H1 (cell line): ENCODE measurements around the gene ARHGAP15. TPM values are rescaled to one million over a fixed set of nuclear protein-coding genes. Genes with fewer than 3 reads are reported as not detected.

ENCODE experiments used
- CTCF ChIA-PET: fragments of 300-600 bp; sonication (Branson Sonifier 250); formaldehyde crosslinking; loops from one replicate; lab custom pipeline; 2021; ENCODE audit not compliant: partially characterized antibody; lab: Charles Lee
- POLR2A ChIA-PET: fragments of 300-600 bp; sonication (Branson Sonifier 250); formaldehyde crosslinking; loops from one replicate; lab custom pipeline; 2021; ENCODE audit warnings: inconsistent platforms; ENCODE audit not compliant: partially characterized antibody; lab: Charles Lee
- DNase-seq, 2 experiments: peaks; one replicate each; pipeline versions ENCODE4 v3.0.0 to v3.0.0-alpha.2; 2010 to 2022; ENCODE audit warnings: low spot score in 2 of 2, low read depth in 1 of 2, mixed read lengths in 1 of 2
- FAIRE-seq: peaks from 2 replicates; lab custom pipeline; 2011; peaks lifted over from hg19 to GRCh38; lab: Jason Lieb, UNC
- H2AFZ ChIP-seq: 2 replicates; pipeline ENCODE4 v1.8.1; 2012; ENCODE audit warnings: low read length, inconsistent platforms
- H2AK5ac ChIP-seq: 2 replicates; pipeline ENCODE4 v1.6.1; 2013; ENCODE audit warnings: low read depth, low read length
- H2BK120ac ChIP-seq: replicated peaks from 2 replicates; pipeline ENCODE3; 2013; ENCODE audit warnings: low read depth, low read length, inconsistent platforms
- H2BK12ac ChIP-seq: 2 replicates; pipeline ENCODE4 v1.6.1; 2013; ENCODE audit warnings: low read depth, low read length
- H2BK15ac ChIP-seq: 2 replicates; pipeline ENCODE4 v1.6.1; 2013; ENCODE audit warnings: low read length
- H2BK20ac ChIP-seq: 2 replicates; pipeline ENCODE4 v1.6.1; 2013; ENCODE audit warnings: low read length
- H2BK5ac ChIP-seq: 2 replicates; pipeline ENCODE4 v1.6.1; 2013; ENCODE audit warnings: low read depth, low read length
- H3K14ac ChIP-seq: 2 replicates; pipeline ENCODE4 v1.6.1; 2013; ENCODE audit warnings: inconsistent platforms; ENCODE audit not compliant: insufficient read length
- H3K18ac ChIP-seq: 2 replicates; pipeline ENCODE4 v1.6.1; 2013; ENCODE audit warnings: low read length; ENCODE audit errors: extremely low read depth
- H3K23ac ChIP-seq: 2 replicates; pipeline ENCODE4 v1.6.1; 2013; ENCODE audit warnings: inconsistent platforms; ENCODE audit not compliant: insufficient read length
- H3K23me2 ChIP-seq: 2 replicates; pipeline ENCODE4 v1.6.1; 2013; ENCODE audit warnings: low read depth, low read length
- H3K27ac ChIP-seq: 2 replicates; pipeline ENCODE4 v1.6.1; 2011; ENCODE audit warnings: low read depth, low read length, inconsistent platforms
- H3K27me3 ChIP-seq, 4 experiments: replicated peaks in 1 of 4; 1 replicate in 1 of 4; 2 replicates in 3 of 4; pipeline versions ENCODE4 v1.6.1 to v1.8.1; 2011 to 2013; ENCODE audit warnings: low read length in 3 of 4, mild to moderate bottlenecking in 3 of 4, inconsistent platforms in 2 of 4, mixed read lengths in 2 of 4, moderate library complexity in 1 of 4; ENCODE audit not compliant: control insufficient read depth in 3 of 4, insufficient read depth in 3 of 4; ENCODE audit errors: extremely low read depth in 1 of 4
- H3K36me3 ChIP-seq, 4 experiments: 2 replicates each; pipeline versions ENCODE4 v1.6.1 to v1.8.1; 2011 to 2013; ENCODE audit warnings: mild to moderate bottlenecking in 4 of 4, low read length in 3 of 4, moderate library complexity in 2 of 4, control low read depth in 1 of 4, inconsistent platforms in 1 of 4; ENCODE audit not compliant: insufficient read depth in 4 of 4, control insufficient read depth in 2 of 4
- H3K4ac ChIP-seq: replicated peaks from 2 replicates; pipeline ENCODE3; 2013; ENCODE audit warnings: low read length, low read depth, mixed read lengths, inconsistent platforms; ENCODE audit not compliant: insufficient read length
- H3K4me1 ChIP-seq, 4 experiments: replicated peaks in 1 of 4; 1 replicate in 1 of 4; 2 replicates in 3 of 4; pipeline versions ENCODE4 v1.6.1 to v1.8.1; 2011 to 2013; ENCODE audit warnings: low read length in 3 of 4, inconsistent platforms in 2 of 4, mixed read lengths in 1 of 4; ENCODE audit not compliant: insufficient read depth in 4 of 4, control insufficient read depth in 3 of 4
- H3K4me2 ChIP-seq, 2 experiments: 2 replicates each; pipeline versions ENCODE4 v1.6.1 to v1.8.1; 2011 to 2013; ENCODE audit warnings: low read depth in 2 of 2, low read length in 2 of 2, control low read depth in 1 of 2, inconsistent platforms in 1 of 2, mild to moderate bottlenecking in 1 of 2; ENCODE audit not compliant: insufficient read depth in 1 of 2
- H3K4me3 ChIP-seq, 4 experiments: fragments of 200-600, 300-600 bp in 1 of 4; sonication (generic), shearing (Covaris generic), sonication (Bioruptor Twin) in 1 of 4; 2 replicates each; pipeline versions ENCODE4 v1.5.1 to v1.8.1; 2011 to 2016; ENCODE audit warnings: low read length in 4 of 4, low read depth in 3 of 4, control low read depth in 2 of 4, inconsistent platforms in 2 of 4, mild to moderate bottlenecking in 2 of 4, mixed read lengths in 1 of 4, moderate library complexity in 1 of 4; ENCODE audit not compliant: insufficient read depth in 2 of 4; ENCODE audit errors: extremely low read depth in 1 of 4
- H3K56ac ChIP-seq: replicated peaks from 2 replicates; pipeline ENCODE3; 2013; ENCODE audit warnings: low read depth, mild to moderate bottlenecking, mixed read lengths, low read length, inconsistent platforms; ENCODE audit not compliant: insufficient read length
- H3K79me1 ChIP-seq: 2 replicates; pipeline ENCODE4 v1.6.1; 2013; ENCODE audit warnings: low read depth, low read length, control low read depth
- H3K79me2 ChIP-seq, 2 experiments: 2 replicates each; pipeline versions ENCODE4 v1.6.1 to v1.8.1; 2012 to 2013; ENCODE audit warnings: low read length in 2 of 2, mild to moderate bottlenecking in 2 of 2, inconsistent platforms in 1 of 2; ENCODE audit not compliant: insufficient read depth in 2 of 2, control insufficient read depth in 1 of 2
- H3K9ac ChIP-seq, 4 experiments: replicated peaks in 1 of 4; 1 replicate in 1 of 4; 2 replicates in 3 of 4; pipeline versions ENCODE4 v1.6.1 to v1.8.1; 2011 to 2013; ENCODE audit warnings: low read depth in 3 of 4, low read length in 3 of 4, control low read depth in 2 of 4, mild to moderate bottlenecking in 2 of 4, moderate library complexity in 2 of 4, inconsistent platforms in 1 of 4; ENCODE audit errors: extremely low read depth in 1 of 4
- H3K9me3 ChIP-seq, 2 experiments: 2 replicates each; pipeline versions ENCODE4 v1.6.1 to v1.8.1; 2012 to 2013; ENCODE audit warnings: mild to moderate bottlenecking in 2 of 2, moderate library complexity in 2 of 2, control low read depth in 1 of 2, inconsistent platforms in 1 of 2, low read depth in 1 of 2, low read length in 1 of 2, mixed read lengths in 1 of 2; ENCODE audit not compliant: insufficient read depth in 2 of 2
- H4K20me1 ChIP-seq, 2 experiments: replicated peaks in 1 of 2; 2 replicates each; pipeline versions ENCODE3 to v1.8.1; 2011 to 2013; ENCODE audit warnings: inconsistent platforms in 2 of 2, low read length in 2 of 2, mild to moderate bottlenecking in 1 of 2; ENCODE audit not compliant: insufficient read depth in 2 of 2, control insufficient read depth in 1 of 2
- H4K5ac ChIP-seq: 2 replicates; pipeline ENCODE4 v1.6.1; 2013; ENCODE audit warnings: low read length, low read depth, mixed read lengths, inconsistent platforms; ENCODE audit not compliant: insufficient read length
- H4K8ac ChIP-seq: 2 replicates; pipeline ENCODE4 v1.8.0; 2013; ENCODE audit warnings: mild to moderate bottlenecking, moderate library complexity, low read length, inconsistent platforms; ENCODE audit not compliant: insufficient read depth; ENCODE audit errors: extremely low read depth
- H4K91ac ChIP-seq: replicated peaks from 2 replicates; pipeline ENCODE3; 2013; ENCODE audit warnings: low read length, mixed read lengths, inconsistent platforms; ENCODE audit not compliant: insufficient read length
- ATF2 ChIP-seq: IDR thresholded peaks from 2 replicates; pipeline ENCODE4 v1.6.1; 2012; ENCODE audit warnings: low read length, inconsistent platforms
- BCL11A ChIP-seq, 2 experiments: IDR thresholded peaks; one replicate each; pipeline ENCODE4 v1.6.1; 2011; ENCODE audit warnings: low read depth in 2 of 2, low read length in 2 of 2, mild to moderate bottlenecking in 2 of 2
- EP300 ChIP-seq, 2 experiments: IDR thresholded peaks; 1 replicate in 1 of 2; 2 replicates in 1 of 2; pipeline ENCODE4 v1.6.1; 2011 to 2012; ENCODE audit warnings: low read depth in 2 of 2, low read length in 2 of 2, mild to moderate bottlenecking in 2 of 2, borderline replicate concordance in 1 of 2, inconsistent platforms in 1 of 2, moderate library complexity in 1 of 2
- EZH2 ChIP-seq: fragments of 200-600 bp; sonication (generic); IDR thresholded peaks from 2 replicates; pipeline ENCODE4 v1.7.1; 2012; ENCODE audit warnings: low read depth, mild to moderate bottlenecking, moderate library complexity, low read length, inconsistent platforms; ENCODE audit not compliant: severe bottlenecking
- PHF8 ChIP-seq: fragments of 200-600 bp; sonication (generic); conservative IDR thresholded peaks from 2 replicates; pipeline ENCODE4 v1.7.1; 2012; ENCODE audit warnings: low read depth, mild to moderate bottlenecking, inconsistent platforms, low read length, moderate library complexity
- SAP30 ChIP-seq: fragments of 300-600 bp; sonication (generic); IDR thresholded peaks from 2 replicates; pipeline ENCODE4 v1.7.1; 2012; ENCODE audit warnings: low read length, moderate library complexity, mild to moderate bottlenecking, inconsistent platforms; ENCODE audit not compliant: insufficient read depth, insufficient replicate concordance
- SP2 ChIP-seq: IDR thresholded peaks from 2 replicates; pipeline ENCODE4 v1.6.1; 2012; ENCODE audit warnings: mild to moderate bottlenecking, low read length, inconsistent platforms
- SP4 ChIP-seq: IDR thresholded peaks from 2 replicates; pipeline ENCODE4 v1.6.1; 2012; ENCODE audit warnings: low read length, inconsistent platforms
- TCF12 ChIP-seq: IDR thresholded peaks from 2 replicates; pipeline ENCODE4 v1.6.1; 2011; ENCODE audit warnings: low read depth, mild to moderate bottlenecking, low read length
- USF2 ChIP-seq: IDR thresholded peaks from 2 replicates; pipeline ENCODE4 v1.6.1; 2011; ENCODE audit warnings: low read length, improper control_type of control experiment
- ZNF274 ChIP-seq: IDR thresholded peaks from 2 replicates; pipeline ENCODE4 v1.7.0; 2012; ENCODE audit warnings: low read length, borderline replicate concordance; ENCODE audit errors: extremely low read depth
- WGBS, 2 experiments: shearing (Covaris generic) in 1 of 2; methylation state at CpG; one replicate each; pipeline versions ENCODE4 v1.1.6 to v1.1.7; 2013 to 2015; ENCODE audit warnings: low lambda C conversion rate in 2 of 2, mixed read lengths in 2 of 2, inconsistent platforms in 1 of 2, low coverage in 1 of 2, missing lambda C conversion rate in 1 of 2; ENCODE audit not compliant: insufficient replicate concordance in 2 of 2, insufficient coverage in 1 of 2, insufficient read length in 1 of 2; ENCODE audit errors: extremely low coverage in 1 of 2, missing lambda C conversion rate in 1 of 2; 5-methylcytosine and 5-hydroxymethylcytosine counted together
- polyA plus RNA-seq, 7 experiments: library from polyadenylated mRNA; depleted of rRNA in 3 of 7; stranded (reverse) in 5 of 7; unstranded in 2 of 7; fragments of >200 nt in 5 of 7; fragments of 200-250 nt in 2 of 7; gene quantifications; 1 replicate in 5 of 7; 2 replicates in 1 of 7; 4 replicates in 1 of 7; pipeline versions ENCODE4 v1.2.1 to v1.2.3, GENCODE V29; 2011 to 2013; ENCODE audit warnings: missing spikeins in 2 of 7, mixed read lengths in 2 of 7
- total RNA-seq: library from RNA; stranded (reverse); fragmentation: NEBNext Ultra II Directional; extraction: Animal tissue kit (Norgen Biotek cat#: 25700); gene quantifications from 2 replicates; pipeline ENCODE4 v1.2.1, GENCODE V29; 2021

ARHGAP15 gene
- total and polyA plus RNA-seq, 2 of the 8 experiments (the other 6 are each of a cell fraction or from before 2014, with no cell fraction given): not detected

GRCh38 chr2:143473820-143474219, 344.6 kb downstream of the ARHGAP15 start:
- Histone ChIP-seq H3K4me3 (no peak overlapping the region), H2AK5ac (no peak overlapping the region), H3K4me1 (peaks cover 0 to 2% (median 0%) of the 10 kb centered on the region in 4 experiments; a peak in 1 of 7 replicates), H2BK12ac (no peak overlapping the region), H2BK20ac (no peak overlapping the region), H2AFZ (no peak overlapping the region), H3K14ac (no peak overlapping the region), H2BK15ac (no peak overlapping the region), H4K20me1 (no peaks in the 10 kb centered on the region), H4K5ac (no peak overlapping the region), H3K23me2 (no peaks in the 10 kb centered on the region), H3K9me3 (no peaks in the 10 kb centered on the region), H3K4me2 (no peak overlapping the region), H3K36me3 (no peaks in the 10 kb centered on the region), H2BK5ac (no peak overlapping the region), H3K79me1 (no peaks in the 10 kb centered on the region), H3K79me2 (no peaks in the 10 kb centered on the region), H3K27me3 (no peaks in the 10 kb centered on the region), H4K8ac (no peak overlapping the region), H3K18ac (no peak overlapping the region), H4K91ac (no peak overlapping the region), H3K56ac (no peak overlapping the region), H3K23ac (no peak overlapping the region), H3K4ac (no peak overlapping the region), H3K27ac (no peak overlapping the region), H3K9ac (no peak overlapping the region), H2BK120ac (no peak overlapping the region)
- ChIA-PET CTCF (interaction anchor here (0.7 kb wide), 1 partner anchor 344 kb away, joined by 3 read pairs; no protein-coding TSS in a partner anchor), POLR2A (no interaction called here)
- 93% methylated on average over 3 of the region's 3 CpGs; no CpG with 5 or more reads in 1 of the 2 experiments for WGBS, 2 experiments
- FAIRE-seq (no peak), DNase-seq (no peak)
- TF ChIP-seq ZNF274 (no peak), PHF8 (no peak), EP300 (IDR thresholded peaks at IDR 0.05; ENCODE audit: borderline replicate concordance in 1 of 2, low read depth in 2 of 2, low read length in 2 of 2) (no peak), EZH2 (no peak), ATF2 (no peak), SAP30 (no peak), SP2 (no peak), TCF12 (no peak), USF2 (no peak), SP4 (no peak), BCL11A (IDR thresholded peaks at IDR 0.05; ENCODE audit: low read depth in 2 of 2, low read length in 2 of 2) (no peak)
